GM18511 (cell line): ENCODE results near the gene COA1.

Experiments used
- ATAC-seq: cut with Tn5 transposase; IDR thresholded peaks from one replicate; pipeline ENCODE4 v1.9.1; 2021; ENCODE audit warnings: mild to moderate bottlenecking, moderate library complexity; ENCODE audit not compliant: unreplicated experiment

The COA1 gene

DNA sequence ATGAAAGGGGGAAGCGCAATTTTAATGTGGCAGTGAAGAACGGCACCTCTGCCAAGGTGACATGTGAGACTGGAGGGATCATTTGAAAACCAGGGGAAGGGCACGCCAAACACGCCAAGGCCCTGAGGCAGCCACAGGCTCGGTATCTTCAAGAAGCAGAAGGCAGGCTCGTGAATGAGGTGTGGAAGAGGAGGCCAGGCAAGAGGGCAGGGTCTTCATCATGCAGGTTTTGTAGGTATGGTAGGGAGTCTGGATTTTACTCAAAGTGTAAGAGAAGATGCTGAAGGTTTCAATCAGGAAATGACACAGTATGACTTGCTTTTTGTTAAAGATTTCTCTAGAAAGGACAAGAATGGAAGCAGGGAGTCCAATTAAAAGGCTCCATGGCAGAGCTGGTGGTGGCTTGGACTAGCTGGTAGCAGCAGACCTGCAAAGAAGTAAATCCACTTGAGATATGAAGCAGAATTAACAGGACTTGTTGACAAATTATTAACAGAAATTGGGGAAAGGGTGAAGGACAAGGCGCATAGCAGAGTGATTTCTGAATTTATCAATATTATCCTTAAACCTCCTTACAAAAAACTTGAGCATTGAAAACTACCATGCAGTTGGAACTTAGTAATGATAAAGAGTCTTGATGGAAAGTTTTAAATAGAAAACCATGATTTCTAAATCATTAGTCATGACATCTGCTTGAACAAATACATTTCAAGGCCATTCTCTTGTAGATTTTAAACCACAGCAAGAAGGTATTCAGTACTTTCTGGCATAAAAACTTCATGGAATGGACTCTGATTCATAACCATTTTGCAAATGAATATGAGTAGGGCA, 70.4 kb downstream of the COA1 start:
- peak; percentile 78 for ATAC-seq

DNA sequence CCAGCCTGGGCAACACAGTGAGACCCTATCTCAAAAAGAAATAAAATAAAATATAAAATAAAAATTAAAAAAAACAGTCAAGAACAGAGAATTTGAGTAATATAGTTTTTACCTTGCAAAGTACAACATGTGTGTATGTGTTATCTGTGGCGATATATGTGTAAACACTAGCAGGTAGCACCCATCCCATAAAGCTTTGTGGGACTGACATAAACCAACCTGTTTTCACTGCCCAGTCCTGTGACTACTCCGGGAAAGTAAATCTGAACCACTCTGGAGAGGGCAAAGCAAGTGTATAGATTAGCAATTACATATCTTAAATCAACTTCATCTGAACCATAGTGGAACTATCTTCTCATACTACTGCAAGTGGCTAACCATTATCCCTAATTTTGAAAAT, 72.3 kb downstream of the COA1 start:
- no peak for ATAC-seq

- no peak for ATAC-seq
These were observed 73.7 kb downstream of the COA1 start for GRCh38 chr7:43655584-43655983.

- no peak for ATAC-seq
These were observed 75.3 kb downstream of the COA1 start for GRCh38 chr7:43653891-43654504.

- ATAC-seq = no peak
These were observed 75.9 kb downstream of the COA1 start for GRCh38 chr7:43653466-43653865.

DNA sequence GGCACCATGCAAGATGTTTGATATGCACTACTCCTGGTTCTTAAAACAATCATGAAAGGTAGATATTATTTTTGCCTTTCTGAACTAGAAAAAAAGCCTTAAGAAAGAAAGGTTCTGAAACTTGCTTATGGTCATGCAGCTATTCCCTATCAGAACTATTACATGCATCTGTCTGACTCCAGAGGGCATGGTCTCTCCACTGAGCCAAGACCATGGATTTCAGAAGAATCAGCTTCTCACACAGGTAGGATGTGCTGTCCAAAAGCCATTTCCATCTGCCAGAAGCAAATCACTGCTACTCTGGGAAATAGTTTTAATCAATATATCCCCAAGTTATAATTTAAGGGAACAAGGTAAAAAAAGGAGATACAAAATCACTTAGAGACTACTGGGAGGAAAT, 77.0 kb downstream of the COA1 start:
- no peak for ATAC-seq

DNA sequence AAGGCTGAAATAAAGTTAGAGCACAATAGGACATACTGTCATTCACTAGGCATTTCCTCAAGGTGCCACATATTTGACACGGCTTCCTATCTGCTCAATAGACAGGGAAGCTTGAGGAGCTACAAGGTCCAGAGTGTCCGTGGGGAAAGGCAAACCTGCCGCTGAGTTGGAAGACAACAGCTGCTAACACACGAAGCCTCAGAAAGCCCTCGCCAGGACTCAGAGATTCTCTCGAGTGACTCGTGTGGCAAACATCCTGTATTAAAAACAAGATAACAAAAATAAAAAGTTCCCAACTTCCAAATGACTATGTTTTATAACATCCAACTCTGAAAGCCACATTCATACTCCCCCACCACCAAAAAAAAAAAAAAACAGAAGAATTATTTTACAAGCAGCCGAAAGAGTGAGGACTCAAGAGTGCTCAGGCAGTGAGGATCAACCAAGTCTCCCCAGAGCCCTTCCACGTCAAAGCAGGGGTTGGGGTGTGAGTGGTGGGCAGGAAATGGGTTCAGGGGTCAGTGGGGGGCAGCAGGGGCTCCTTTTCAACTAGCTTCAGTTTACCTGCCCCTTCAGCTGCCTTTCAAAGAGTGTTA, 78.8 kb downstream of the COA1 start:
- ATAC-seq = no peak

DNA sequence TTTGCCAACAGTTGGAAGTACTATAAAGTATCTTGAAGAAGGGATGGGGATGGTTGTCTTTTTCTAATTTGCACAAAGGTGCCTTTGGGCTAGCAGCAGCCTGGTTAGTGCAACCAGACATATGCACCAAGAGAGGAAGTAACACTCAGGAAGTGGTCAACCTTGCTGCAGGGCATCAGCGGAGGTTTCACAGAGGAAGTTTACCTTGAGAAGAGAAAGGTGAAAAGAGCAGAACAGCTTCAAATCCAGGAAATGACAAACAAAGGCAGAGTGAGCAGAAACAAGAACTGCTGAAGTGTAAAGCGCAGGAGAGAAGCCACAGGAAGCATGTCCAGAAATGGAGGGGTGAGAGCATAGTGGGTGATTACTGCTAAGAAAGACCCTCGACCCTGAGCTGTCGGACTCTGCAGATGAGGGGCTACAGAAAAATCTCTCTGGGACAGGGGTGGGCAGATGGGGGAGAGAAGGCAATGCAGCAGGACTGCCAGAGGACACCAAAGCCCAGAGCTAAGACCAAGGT, 79.5 kb downstream of the COA1 start:
- ATAC-seq = peak; percentile 65

GRCh38 chr7:43648473-43649406, 80.6 kb downstream of the COA1 start:
- peak; percentile 60 for ATAC-seq

DNA sequence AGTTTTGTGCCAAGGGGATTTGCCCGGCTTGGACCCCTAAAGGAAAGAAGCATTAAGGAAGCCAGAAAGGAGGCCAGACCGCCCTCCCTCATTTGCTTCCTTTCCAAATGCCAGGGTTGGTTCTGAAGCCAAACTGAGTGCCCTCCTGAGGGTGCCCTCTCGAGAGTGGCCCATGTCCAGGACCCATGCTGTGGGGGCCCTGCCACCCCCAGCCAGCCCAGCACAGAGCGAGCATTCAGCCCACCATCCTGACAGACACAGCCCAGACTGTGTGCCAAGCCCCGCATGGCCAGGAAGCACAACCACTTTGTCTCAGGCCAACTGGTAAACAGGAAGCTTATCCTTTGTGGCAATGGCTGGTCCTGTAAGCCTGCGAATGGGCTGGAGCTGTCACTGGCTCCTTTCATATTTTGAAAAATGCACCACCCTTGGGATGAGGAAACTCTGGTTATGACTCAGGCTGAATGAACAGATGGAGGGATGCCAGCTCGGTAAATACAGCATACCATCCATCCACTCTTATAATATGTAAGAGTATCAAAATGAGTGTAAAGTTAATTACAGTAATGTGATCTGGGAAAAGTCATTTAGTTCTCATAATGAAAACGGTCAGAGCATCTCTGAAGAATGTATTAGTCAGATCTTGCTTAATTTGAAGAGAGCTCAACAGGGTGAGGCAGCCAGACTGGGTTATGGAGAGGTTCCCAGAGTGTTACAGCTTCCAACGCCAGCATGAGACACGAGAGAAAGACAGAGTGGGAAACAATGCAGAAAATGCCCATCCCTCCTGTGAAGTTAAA, 81.5 kb downstream of the COA1 start:
- ATAC-seq = peak; percentile 34

- ATAC-seq = no peak
These were observed 82.0 kb downstream of the COA1 start for GRCh38 chr7:43647339-43647672.

DNA sequence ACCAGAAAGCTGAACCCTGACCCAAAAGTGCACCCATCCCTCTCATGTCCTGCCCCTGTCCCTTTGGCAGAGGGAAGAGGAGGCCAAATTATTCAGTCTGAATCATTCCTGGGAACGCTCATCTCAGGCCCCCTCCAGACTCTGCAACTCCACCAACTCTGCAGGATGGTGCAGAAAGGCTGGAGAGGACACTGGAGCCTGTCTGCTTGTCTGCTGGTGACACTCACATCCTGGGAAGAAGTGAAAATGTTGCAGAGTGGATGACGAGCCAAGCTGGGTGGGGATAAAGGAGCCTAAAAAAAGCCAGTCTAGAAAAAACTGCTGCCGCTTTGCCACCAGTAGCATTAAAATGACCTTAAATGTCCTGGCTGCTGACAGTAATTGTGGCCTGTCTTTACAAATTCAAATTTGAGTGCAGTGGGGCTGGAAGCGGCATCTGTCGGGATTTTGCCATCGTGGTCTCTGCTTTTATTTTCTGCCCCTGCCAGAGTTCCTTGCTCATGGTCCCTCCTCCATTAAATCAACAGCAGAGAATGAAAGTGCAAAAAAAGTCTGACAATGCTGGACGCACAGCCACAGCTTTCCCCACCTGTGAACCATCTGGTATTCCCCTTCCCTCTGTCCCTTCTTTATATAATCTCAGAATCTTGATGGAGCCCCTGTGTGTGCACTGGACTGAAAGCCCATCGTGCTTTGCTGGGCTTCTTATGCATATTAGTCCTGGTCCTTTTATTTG, 82.6 kb downstream of the COA1 start:
- no peak for ATAC-seq

DNA sequence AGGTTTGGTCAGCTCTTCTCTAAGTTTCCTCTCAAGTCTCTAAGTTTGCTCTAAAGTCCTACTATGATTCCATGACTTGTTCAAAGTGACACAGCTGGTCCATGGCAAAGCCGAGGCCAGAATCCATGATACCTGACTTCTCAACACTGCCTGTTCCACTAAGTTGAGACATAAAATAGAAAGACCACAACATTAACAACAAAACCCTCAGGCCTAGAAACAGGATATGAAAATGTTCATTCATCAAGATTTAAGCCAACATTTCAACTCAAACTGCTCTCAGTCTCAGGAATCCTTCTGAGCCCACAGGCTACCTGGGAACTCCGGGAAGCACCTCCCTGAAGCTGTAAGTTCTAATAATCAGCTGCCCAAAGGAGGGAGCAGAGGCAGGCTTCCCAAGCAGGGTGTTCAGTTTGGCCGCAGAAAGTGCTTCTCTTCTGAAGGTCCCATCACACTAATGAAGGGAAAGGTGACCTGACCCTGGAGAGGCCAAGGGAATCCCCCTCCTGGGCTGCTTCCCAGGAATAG, 83.6 kb downstream of the COA1 start:
- ATAC-seq = no peak

- no peak for ATAC-seq
These were observed 85.5 kb downstream of the COA1 start for GRCh38 chr7:43643846-43644245.

DNA sequence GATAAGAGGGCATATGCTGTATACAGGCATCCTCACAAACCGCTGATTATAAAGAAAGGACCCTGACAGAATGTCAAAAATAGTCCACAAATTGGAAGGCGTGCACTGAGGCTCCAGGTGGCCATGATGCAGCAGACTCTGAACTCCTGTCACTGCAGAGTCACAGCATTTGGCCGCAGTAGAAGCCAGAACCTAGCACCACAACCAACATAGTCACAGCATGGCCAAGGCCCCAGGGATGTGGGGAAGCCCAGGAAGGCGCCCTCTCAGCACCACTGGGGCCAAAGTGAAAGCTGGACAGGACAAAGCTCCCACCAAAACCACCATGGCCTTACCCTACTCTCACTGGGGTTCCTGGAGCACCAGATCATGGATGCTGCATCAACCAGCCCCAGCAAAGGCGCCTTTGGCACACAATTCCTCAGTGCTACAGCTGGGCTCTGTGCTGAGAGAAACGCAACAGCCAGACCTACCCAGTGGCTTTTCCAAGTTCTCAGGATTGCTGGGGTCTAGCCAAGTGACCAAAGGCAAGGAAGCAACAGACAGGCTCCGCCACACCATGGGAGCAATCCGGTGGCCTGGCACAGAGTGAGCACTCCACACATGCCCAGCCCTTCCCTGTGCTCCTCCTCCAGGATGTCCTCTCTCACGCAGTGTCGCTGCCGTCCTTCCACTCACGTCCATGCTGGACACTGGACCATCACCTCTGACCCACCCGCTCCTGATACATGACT, 86.3 kb downstream of the COA1 start:
- no peak for ATAC-seq

- ATAC-seq = no peak
These were observed 88.6 kb downstream of the COA1 start for GRCh38 chr7:43640679-43641078.

DNA sequence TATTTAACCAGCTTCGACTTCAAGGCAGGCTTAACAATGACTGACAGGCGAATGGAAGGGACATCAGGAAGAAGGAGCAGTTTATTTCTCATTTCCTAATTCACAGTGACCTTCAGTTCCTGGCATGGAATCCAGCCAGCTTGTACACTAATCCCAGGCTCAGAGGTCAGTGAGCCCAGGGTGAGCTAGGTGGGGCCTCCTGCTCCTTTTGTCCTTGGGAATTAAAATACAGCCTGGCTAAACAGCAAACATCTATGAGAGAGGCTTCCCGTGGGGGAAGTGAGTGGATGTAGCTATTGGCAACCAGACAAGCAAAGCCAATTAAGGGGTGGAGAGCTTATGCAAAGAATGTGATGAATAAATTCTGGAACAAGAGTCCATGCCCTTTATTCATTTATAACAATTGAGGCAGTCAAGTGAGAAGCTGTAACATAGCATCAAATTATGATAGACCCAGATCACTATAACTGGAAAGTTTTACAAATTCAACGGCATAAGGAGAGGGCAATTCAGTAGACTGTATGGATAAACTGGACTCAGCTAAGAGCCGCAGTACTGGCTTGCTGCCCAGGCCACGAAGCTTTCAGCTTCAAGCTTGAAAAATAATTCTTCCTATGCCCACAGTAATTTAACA, 89.3 kb downstream of the COA1 start:
- no peak for ATAC-seq
